PC-9 (cell line): ENCODE measurements around the gene EXO5. TPM values are rescaled to one million over a fixed set of nuclear protein-coding genes. Genes with fewer than 3 reads are reported as not detected.

Experiments
- BruUV-seq: library from RNA; stranded (reverse); fragments of 400-500 nt; replicated peaks from 2 replicates; lab custom pipeline; 2021; lab: Mats Ljungman, UMichigan
- CTCF ChIA-PET: fragments of 300-600 bp; sonication (Branson Sonifier 250); formaldehyde crosslinking; loops from one replicate; lab custom pipeline; 2022; ENCODE audit warnings: antibody characterized with exemption; lab: Charles Lee
- POLR2A ChIA-PET: fragments of 300-600 bp; sonication (Branson Sonifier 250); formaldehyde crosslinking; loops from one replicate; lab custom pipeline; 2022; ENCODE audit warnings: antibody characterized with exemption; ENCODE audit not compliant: unreplicated experiment; lab: Charles Lee
- DNase-seq, 2 experiments: peaks; one replicate each; pipeline versions ENCODE4 v3.0.0 to v3.0.0-alpha.2; 2015 to 2022; ENCODE audit warnings: mixed read lengths in 1 of 2
- H2AFZ ChIP-seq: fragments of 200-600 bp; sonication (generic); 2 replicates; pipeline ENCODE4 v1.8.1; 2017; ENCODE audit warnings: antibody characterized with exemption
- H3F3A ChIP-seq: fragments of 200-600 bp; sonication (generic); 2 replicates; pipeline ENCODE4 v1.8.1; 2017; ENCODE audit warnings: antibody characterized with exemption, mild to moderate bottlenecking, low read depth; ENCODE audit not compliant: insufficient read depth
- H3K27ac ChIP-seq: fragments of 200-600 bp; sonication (generic); 2 replicates; pipeline ENCODE4 v1.6.1; 2016; ENCODE audit warnings: mixed run types
- H3K27me3 ChIP-seq: fragments of 200-600 bp; sonication (generic); 2 replicates; pipeline ENCODE4 v1.6.1; 2016; ENCODE audit warnings: low read depth, mixed run types; ENCODE audit not compliant: insufficient read depth
- H3K36me3 ChIP-seq: fragments of 200-600 bp; sonication (generic); 2 replicates; pipeline ENCODE4 v1.6.1; 2016; ENCODE audit warnings: low read depth, mixed run types
- H3K4me1 ChIP-seq: fragments of 200-600 bp; sonication (generic); replicated peaks from 2 replicates; pipeline ENCODE4 v1.6.1; 2016; ENCODE audit warnings: mixed run types; ENCODE audit not compliant: insufficient read depth
- H3K4me2 ChIP-seq: fragments of 200-600 bp; sonication (generic); 2 replicates; pipeline ENCODE4 v1.6.1; 2017; ENCODE audit warnings: mixed run types
- H3K4me3 ChIP-seq: fragments of 200-600 bp; sonication (generic); 2 replicates; pipeline ENCODE4 v1.6.1; 2016; ENCODE audit warnings: mixed run types
- H3K79me2 ChIP-seq: fragments of 200-600 bp; sonication (generic); 2 replicates; pipeline ENCODE4 v1.6.1; 2017; ENCODE audit warnings: low read depth, mixed run types
- H3K9me2 ChIP-seq: fragments of 200-600 bp; sonication (generic); 2 replicates; pipeline ENCODE4 v1.8.1; 2017; ENCODE audit warnings: mild to moderate bottlenecking; ENCODE audit not compliant: insufficient read depth
- H3K9me3 ChIP-seq: fragments of 200-600 bp; sonication (generic); 2 replicates; pipeline ENCODE4 v1.8.1; 2016; ENCODE audit warnings: low read depth; ENCODE audit not compliant: insufficient read depth
- H4K20me1 ChIP-seq: fragments of 200-600 bp; sonication (generic); 2 replicates; pipeline ENCODE4 v1.8.1; 2017; ENCODE audit not compliant: insufficient read depth
- CTCF ChIP-seq: fragments of 200-600 bp; sonication (generic); conservative IDR thresholded peaks from 2 replicates; pipeline ENCODE4 v1.6.1; 2017; ENCODE audit warnings: mixed run types, antibody characterized with exemption, mild to moderate bottlenecking, moderate library complexity
- EZH2 ChIP-seq: fragments of 200-600 bp; sonication (generic); IDR thresholded peaks from 2 replicates; pipeline ENCODE4 v1.8.0; 2017; ENCODE audit warnings: antibody characterized with exemption, low read depth
- intact Hi-C: fragments of 100-400 bp; cut with micrococcal nuclease; formaldehyde crosslinking; loops from one replicate; pipeline ENCODE4 v1.10.0; 2022; ENCODE audit not compliant: unreplicated experiment
- total RNA-seq: library from RNA; stranded (reverse); gene quantifications from 2 replicates; pipeline ENCODE4 v1.2.3, GENCODE V29; 2021

Gene EXO5
- total RNA-seq, 1 experiment from 2014 or later = 19.0 TPM

GRCh38 chr1:40477678-40478053, 30.9 kb upstream of the EXO5 start:
- H2AFZ ChIP-seq = peak overlapping the region; percentile 99
- peaks cover 31% of the 10 kb centered on the region for H3K9me3 ChIP-seq
- H3K4me2 ChIP-seq = peak overlapping the region; percentile 81
- peak overlapping the region; percentile 100 for H3K4me3 ChIP-seq
- no peak for DNase-seq
- no peak for TF ChIP-seq EZH2
- TF ChIP-seq CTCF = no peak
- POLR2A ChIA-PET = no interaction called here
- H3K9me2 ChIP-seq = no peaks in the 10 kb centered on the region
- H3K4me1 ChIP-seq = peaks cover 9% of the 10 kb centered on the region; the same call in 1 of the 2 replicates
- no TSS peak for BruUV-seq
- H3K27me3 ChIP-seq = no peaks in the 10 kb centered on the region
- H3K36me3 ChIP-seq = peaks cover 14% of the 10 kb centered on the region; the same call in 1 of the 2 replicates
- no peaks in the 10 kb centered on the region for H3F3A ChIP-seq
- intact Hi-C loops = no loop called here
- no peaks in the 10 kb centered on the region for H4K20me1 ChIP-seq
- H3K79me2 ChIP-seq = no peaks in the 10 kb centered on the region
- H3K27ac ChIP-seq = no peak overlapping the region
- CTCF ChIA-PET = interaction anchor here (0.9 kb wide), 1 partner anchor 31 kb away, joined by 4 read pairs; the partner anchor contains the start of gene EXO5

GRCh38 chr1:40478276-40478675, 30.3 kb upstream of the EXO5 start:
- intact Hi-C loops = no loop called here

GRCh38 chr1:40479156-40479555, 29.4 kb upstream of the EXO5 start:
- no peak overlapping the region for H3K4me2 ChIP-seq
- no peak overlapping the region for H3K27ac ChIP-seq
- no peaks in the 10 kb centered on the region for H3K79me2 ChIP-seq
- H2AFZ ChIP-seq = no peak overlapping the region
- peaks cover 9% of the 10 kb centered on the region; the same call in 1 of the 2 replicates for H3K4me1 ChIP-seq
- intact Hi-C loops = no loop called here
- POLR2A ChIA-PET = no interaction called here
- CTCF ChIA-PET = no interaction called here
- H4K20me1 ChIP-seq = no peaks in the 10 kb centered on the region
- no peaks in the 10 kb centered on the region for H3K9me2 ChIP-seq
- peaks cover 31% of the 10 kb centered on the region for H3K9me3 ChIP-seq
- no peak overlapping the region for H3K4me3 ChIP-seq
- H3F3A ChIP-seq = no peaks in the 10 kb centered on the region
- no peaks in the 10 kb centered on the region for H3K27me3 ChIP-seq
- no peak for DNase-seq
- TF ChIP-seq CTCF = no peak
- TF ChIP-seq EZH2 = no peak
- no TSS peak for BruUV-seq
- H3K36me3 ChIP-seq = peaks cover 21% of the 10 kb centered on the region; the same call in 1 of the 2 replicates

More at GRCh38 chr1:40478276-40478675, 30.3 kb upstream of the EXO5 start:
- H3K4me2 ChIP-seq = peak overlapping the region; percentile 81
- no peak for DNase-seq
- H3K79me2 ChIP-seq = no peaks in the 10 kb centered on the region
- H4K20me1 ChIP-seq = no peaks in the 10 kb centered on the region
- BruUV-seq = no TSS peak
- H3K27me3 ChIP-seq = no peaks in the 10 kb centered on the region
- no peaks in the 10 kb centered on the region for H3F3A ChIP-seq
- H3K36me3 ChIP-seq = peaks cover 17% of the 10 kb centered on the region; the same call in 1 of the 2 replicates
- POLR2A ChIA-PET = interaction anchor here (0.7 kb wide), 1 partner anchor 53 kb away, joined by 4 read pairs; the partner anchor contains the start of gene ZNF684
- H2AFZ ChIP-seq = peak overlapping the region; percentile 99; the same call in 1 of the 2 replicates
- TF ChIP-seq CTCF (no peak), EZH2 (no peak)
- H3K4me3 ChIP-seq = peak overlapping the region; percentile 100; the same call in 1 of the 2 replicates
- H3K9me2 ChIP-seq = no peaks in the 10 kb centered on the region
- peaks cover 9% of the 10 kb centered on the region; the same call in 1 of the 2 replicates for H3K4me1 ChIP-seq
- no peak overlapping the region for H3K27ac ChIP-seq
- H3K9me3 ChIP-seq = peaks cover 32% of the 10 kb centered on the region
- CTCF ChIA-PET = no interaction called here
